Upper lobe of right lung (tissue), 1 donor: ENCODE data around the gene PPP2R1B. TPM values are rescaled to one million over a fixed set of nuclear protein-coding genes. Genes with fewer than 3 reads are reported as not detected.

ENCODE experiments used
- ATAC-seq: fragments of 200-7000 bp; cut with Tn5 transposase; one replicate; pipeline ENCODE4 v1.9.1; 2020; ENCODE audit warnings: mild to moderate bottlenecking, moderate library complexity
- DNase-seq: peaks from one replicate; pipeline ENCODE4 v3.0.0-alpha.2; 2020
- H3K27ac ChIP-seq: fragments of 200-600 bp; one replicate; pipeline ENCODE4 v1.8.0; 2022
- H3K27me3 ChIP-seq: fragments of 200-600 bp; one replicate; pipeline ENCODE4 v1.8.0; 2022; ENCODE audit warnings: mild to moderate bottlenecking
- H3K36me3 ChIP-seq: fragments of 200-600 bp; one replicate; pipeline ENCODE4 v1.8.0; 2022
- H3K4me1 ChIP-seq: fragments of 200-600 bp; one replicate; pipeline ENCODE4 v1.8.0; 2022
- H3K4me3 ChIP-seq: fragments of 200-600 bp; one replicate; pipeline ENCODE4 v1.8.0; 2022; ENCODE audit warnings: mild to moderate bottlenecking
- H3K9me3 ChIP-seq: fragments of 200-600 bp; one replicate; pipeline ENCODE4 v1.8.0; 2022
- intact Hi-C: fragments of 100-400 bp; cut with DNase I; formaldehyde crosslinking; loops from one replicate; pipeline ENCODE4 v1.11.0; 2022
- total RNA-seq: library from RNA; stranded (reverse); fragmentation: NEBNext Ultra II Directional; extraction: Animal tissue kit (Norgen Biotek cat#: 25700); gene quantifications from one replicate; pipeline ENCODE4 v1.2.1, GENCODE V29; 2021
- TF ChIP-seq, protein P1 (sequence below): fragments of 200-600 bp; IDR thresholded peaks from one replicate; pipeline ENCODE4 v1.8.0; 2022; ENCODE audit warnings: antibody characterized with exemption
- donor health status: DM: no; HTN: yes; CAD: no; lungs with severe emphysema.

Gene PPP2R1B
- total RNA-seq, 1 donor from 2014 or later, result 26.7 TPM

- Histone ChIP-seq H3K4me3 (no peak overlapping the region), H3K36me3 (peaks cover 8% of the 10 kb centered on the region), H3K27me3 (no peaks in the 10 kb centered on the region), H3K9me3 (no peaks in the 10 kb centered on the region), H3K27ac (peak overlapping the region; percentile 97), H3K4me1 (peaks cover 61% of the 10 kb centered on the region)
- ATAC-seq (no peak), DNase-seq (no peak)
- TF ChIP-seq, protein P1, sequence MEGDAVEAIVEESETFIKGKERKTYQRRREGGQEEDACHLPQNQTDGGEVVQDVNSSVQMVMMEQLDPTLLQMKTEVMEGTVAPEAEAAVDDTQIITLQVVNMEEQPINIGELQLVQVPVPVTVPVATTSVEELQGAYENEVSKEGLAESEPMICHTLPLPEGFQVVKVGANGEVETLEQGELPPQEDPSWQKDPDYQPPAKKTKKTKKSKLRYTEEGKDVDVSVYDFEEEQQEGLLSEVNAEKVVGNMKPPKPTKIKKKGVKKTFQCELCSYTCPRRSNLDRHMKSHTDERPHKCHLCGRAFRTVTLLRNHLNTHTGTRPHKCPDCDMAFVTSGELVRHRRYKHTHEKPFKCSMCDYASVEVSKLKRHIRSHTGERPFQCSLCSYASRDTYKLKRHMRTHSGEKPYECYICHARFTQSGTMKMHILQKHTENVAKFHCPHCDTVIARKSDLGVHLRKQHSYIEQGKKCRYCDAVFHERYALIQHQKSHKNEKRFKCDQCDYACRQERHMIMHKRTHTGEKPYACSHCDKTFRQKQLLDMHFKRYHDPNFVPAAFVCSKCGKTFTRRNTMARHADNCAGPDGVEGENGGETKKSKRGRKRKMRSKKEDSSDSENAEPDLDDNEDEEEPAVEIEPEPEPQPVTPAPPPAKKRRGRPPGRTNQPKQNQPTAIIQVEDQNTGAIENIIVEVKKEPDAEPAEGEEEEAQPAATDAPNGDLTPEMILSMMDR, result no peak
- intact Hi-C loops, result no loop called here
These were observed 30.0 kb downstream of the PPP2R1B start for GRCh38 chr11:111736181-111736590.

- ATAC-seq (peak; percentile 63), DNase-seq (no peak)
- H3K4me3 ChIP-seq, result peak overlapping the region; percentile 39
- intact Hi-C loops, result no loop called here
- H3K4me1 ChIP-seq, result peaks cover 64% of the 10 kb centered on the region
- no peaks in the 10 kb centered on the region for H3K9me3 ChIP-seq
- peaks cover 1% of the 10 kb centered on the region for H3K36me3 ChIP-seq
- TF ChIP-seq, protein P1, result no peak
- no peaks in the 10 kb centered on the region for H3K27me3 ChIP-seq
- H3K27ac ChIP-seq, result peak overlapping the region; percentile 97
These were observed 30.7 kb downstream of the PPP2R1B start for GRCh38 chr11:111735262-111736116.

GRCh38 chr11:111734954-111735261 lies 31.3 kb downstream of the PPP2R1B start:
- intact Hi-C loops, result no loop called here
- ATAC-seq, result no peak
- no peak overlapping the region for H3K4me3 ChIP-seq
- peaks cover 64% of the 10 kb centered on the region for H3K4me1 ChIP-seq
- DNase-seq, result no peak
- H3K27me3 ChIP-seq, result no peaks in the 10 kb centered on the region
- H3K27ac ChIP-seq, result peak overlapping the region; percentile 97
- no peaks in the 10 kb centered on the region for H3K36me3 ChIP-seq
- TF ChIP-seq, protein P1, result no peak
- H3K9me3 ChIP-seq, result no peaks in the 10 kb centered on the region

- H3K36me3 ChIP-seq, result no peaks in the 10 kb centered on the region
- H3K9me3 ChIP-seq, result no peaks in the 10 kb centered on the region
- no peak overlapping the region for H3K4me3 ChIP-seq
- DNase-seq (no peak), ATAC-seq (no peak)
- TF ChIP-seq, protein P1, result no peak
- H3K4me1 ChIP-seq, result peaks cover 70% of the 10 kb centered on the region
- no peaks in the 10 kb centered on the region for H3K27me3 ChIP-seq
- intact Hi-C loops, result no loop called here
- H3K27ac ChIP-seq, result peak overlapping the region; percentile 97
These were observed 31.9 kb downstream of the PPP2R1B start for GRCh38 chr11:111734101-111734953.

- peak overlapping the region; percentile 97 for H3K27ac ChIP-seq
- peaks cover 74% of the 10 kb centered on the region for H3K4me1 ChIP-seq
- no peak overlapping the region for H3K4me3 ChIP-seq
- intact Hi-C loops, result no loop called here
- H3K9me3 ChIP-seq, result no peaks in the 10 kb centered on the region
- no peaks in the 10 kb centered on the region for H3K36me3 ChIP-seq
- H3K27me3 ChIP-seq, result no peaks in the 10 kb centered on the region
- DNase-seq (peak; percentile 60), ATAC-seq (no peak)
- TF ChIP-seq, protein P1, result no peak
These were observed 32.5 kb downstream of the PPP2R1B start for GRCh38 chr11:111733611-111734088.
